K562 (cell line): ENCODE measurements around the gene WASF2. TPM values are rescaled to one million over a fixed set of nuclear protein-coding genes. Genes with fewer than 3 reads are reported as not detected.
A peak's percentile ranks its signal among the peaks of the same experiment; 100 is the strongest.

Experiments
- BCOR ChIP-seq: fragments of 450-650 bp; IDR thresholded peaks from 2 replicates; pipeline ENCODE4 v1.6.1; 2016
- CBX3 ChIP-seq, 2 experiments: IDR thresholded peaks; 1 replicate in 1 of 2; 2 replicates in 1 of 2; pipeline ENCODE4 v1.6.1; 2012; ENCODE audit warnings: inconsistent platforms in 2 of 2, low read length in 2 of 2, borderline replicate concordance in 1 of 2, control low read depth in 1 of 2
- CXXC5 ChIP-seq: fragments of 250-450 bp; sonication (Bioruptor Pico); IDR thresholded peaks from 2 replicates; pipeline ENCODE4 v1.8.0; 2022; ENCODE audit warnings: inconsistent platforms, mild to moderate bottlenecking, moderate library complexity
- EP300 ChIP-seq: IDR thresholded peaks from 2 replicates; pipeline ENCODE4 v1.6.1; 2012; ENCODE audit warnings: low read length, improper control_type of control experiment
- FOXK2 ChIP-seq, 2 experiments: fragments of 450-650 bp; IDR thresholded peaks in 1 of 2; conservative IDR thresholded peaks in 1 of 2; 2 replicates each; pipeline ENCODE4 v1.6.1; 2016; ENCODE audit warnings: low read depth in 2 of 2, mild to moderate bottlenecking in 1 of 2
- FOXM1 ChIP-seq, 2 experiments: fragments of 450-650 bp in 1 of 2; sonication (generic) in 1 of 2; formaldehyde crosslinking in 1 of 2; IDR thresholded peaks; 2 replicates each; pipeline versions ENCODE4 v1.6.1 to v1.9.0; 2017 to 2022; ENCODE audit warnings: low read depth in 2 of 2, mild to moderate bottlenecking in 2 of 2, missing genetic modification reagents in 1 of 2, moderate library complexity in 1 of 2
- GABPA ChIP-seq: fragments of 200-800 bp; sonication (Bioruptor generic); conservative IDR thresholded peaks from 2 replicates; pipeline ENCODE4 v1.6.1; 2016; ENCODE audit warnings: low read depth, missing genetic modification characterization, missing compliant biosample characterization
- HNRNPL ChIP-seq: fragments of 200-400 bp; formaldehyde crosslinking; IDR thresholded peaks from 2 replicates; pipeline ENCODE4 v1.6.1; 2017; ENCODE audit warnings: low read depth, mild to moderate bottlenecking, low read length
- KHSRP ChIP-seq: fragments of 450-650 bp; IDR thresholded peaks from 2 replicates; pipeline ENCODE4 v1.6.1; 2017
- KLF1 ChIP-seq: fragments of 450-650 bp; IDR thresholded peaks from 2 replicates; pipeline ENCODE4 v1.6.1; 2016; ENCODE audit warnings: missing genetic modification characterization, missing compliant biosample characterization
- MECOM ChIP-seq: fragments of 250-450 bp; sonication (Bioruptor Pico); IDR thresholded peaks from 2 replicates; pipeline ENCODE4 v1.8.0; 2022; ENCODE audit warnings: inconsistent platforms
- MYNN ChIP-seq, 2 experiments: sonication (generic); formaldehyde crosslinking in 1 of 2; IDR thresholded peaks; 2 replicates each; pipeline versions ENCODE4 v1.5.0 to v1.6.1; 2016 to 2020; ENCODE audit warnings: antibody characterized with exemption in 1 of 2, missing genetic modification reagents in 1 of 2
- PTBP1 ChIP-seq: fragments of 200-400 bp; formaldehyde crosslinking; IDR thresholded peaks from 2 replicates; pipeline ENCODE4 v1.6.1; 2017; ENCODE audit warnings: low read depth, low read length
- TRIM28 ChIP-seq: fragments of 450-650 bp; IDR thresholded peaks from 2 replicates; pipeline ENCODE4 v1.6.1; 2017
- ZC3H11A ChIP-seq: IDR thresholded peaks from 2 replicates; pipeline ENCODE4 v1.6.1; 2012; ENCODE audit warnings: low read depth, low read length, improper control_type of control experiment
- ZKSCAN3 ChIP-seq: fragments of 250-450 bp; sonication (Bioruptor Pico); IDR thresholded peaks from 2 replicates; pipeline ENCODE4 v1.4.0; 2020
- polyA plus RNA-seq, 8 experiments: library from polyadenylated mRNA; depleted of rRNA in 4 of 8; stranded (reverse) in 5 of 8; unstranded in 3 of 8; fragments of >200 nt; fragmentation: Nextera tagmentation in 2 of 8; fragmentation: Illumina TruSeq in 1 of 8; extraction: Ambion mirVana in 2 of 8; extraction: Trizol in 1 of 8; gene quantifications; 2 replicates each; pipeline versions ENCODE4 v1.2.1 to v1.2.3, GENCODE V29; 2011 to 2014; ENCODE audit warnings: inconsistent platforms in 1 of 8, missing spikeins in 1 of 8
- total RNA-seq, 7 experiments: library from RNA; depleted of rRNA in 6 of 7; stranded (reverse); fragments of >200 nt in 6 of 7; fragmentation: Illumina TruSeq in 2 of 7; extraction: Trizol in 2 of 7; gene quantifications; 2 replicates each; pipeline versions ENCODE4 v1.2.1 to v1.2.3, GENCODE V29; 2011 to 2021; ENCODE audit warnings: low replicate concordance in 1 of 7
- TF ChIP-seq, protein P1 (sequence below): fragments of 450-650 bp; IDR thresholded peaks from 2 replicates; pipeline ENCODE4 v1.6.1; 2016; ENCODE audit warnings: borderline replicate concordance
- TF ChIP-seq, protein P2 (sequence below): fragments of 250-450 bp; sonication (Bioruptor Pico); IDR thresholded peaks from 2 replicates; pipeline ENCODE4 v1.4.0; 2020
- TF ChIP-seq, protein P3 (sequence below): fragments of 250-450 bp; sonication (Bioruptor Pico); IDR thresholded peaks from 2 replicates; pipeline ENCODE4 v1.5.1; 2021; ENCODE audit warnings: mild to moderate bottlenecking
- TF ChIP-seq, protein P4 (sequence below), 2 experiments: fragments of 450-650 bp; IDR thresholded peaks; 2 replicates each; pipeline ENCODE4 v1.6.1; 2018; ENCODE audit warnings: mild to moderate bottlenecking in 2 of 2, low read depth in 1 of 2; ENCODE audit not compliant: partially characterized antibody in 2 of 2

The WASF2 gene
- total and polyA plus RNA-seq, 9 of the 15 experiments (the other 6 are each of a cell fraction or from before 2014, with no cell fraction given): 8.2 to 163 (median 31.2) TPM

DNA sequence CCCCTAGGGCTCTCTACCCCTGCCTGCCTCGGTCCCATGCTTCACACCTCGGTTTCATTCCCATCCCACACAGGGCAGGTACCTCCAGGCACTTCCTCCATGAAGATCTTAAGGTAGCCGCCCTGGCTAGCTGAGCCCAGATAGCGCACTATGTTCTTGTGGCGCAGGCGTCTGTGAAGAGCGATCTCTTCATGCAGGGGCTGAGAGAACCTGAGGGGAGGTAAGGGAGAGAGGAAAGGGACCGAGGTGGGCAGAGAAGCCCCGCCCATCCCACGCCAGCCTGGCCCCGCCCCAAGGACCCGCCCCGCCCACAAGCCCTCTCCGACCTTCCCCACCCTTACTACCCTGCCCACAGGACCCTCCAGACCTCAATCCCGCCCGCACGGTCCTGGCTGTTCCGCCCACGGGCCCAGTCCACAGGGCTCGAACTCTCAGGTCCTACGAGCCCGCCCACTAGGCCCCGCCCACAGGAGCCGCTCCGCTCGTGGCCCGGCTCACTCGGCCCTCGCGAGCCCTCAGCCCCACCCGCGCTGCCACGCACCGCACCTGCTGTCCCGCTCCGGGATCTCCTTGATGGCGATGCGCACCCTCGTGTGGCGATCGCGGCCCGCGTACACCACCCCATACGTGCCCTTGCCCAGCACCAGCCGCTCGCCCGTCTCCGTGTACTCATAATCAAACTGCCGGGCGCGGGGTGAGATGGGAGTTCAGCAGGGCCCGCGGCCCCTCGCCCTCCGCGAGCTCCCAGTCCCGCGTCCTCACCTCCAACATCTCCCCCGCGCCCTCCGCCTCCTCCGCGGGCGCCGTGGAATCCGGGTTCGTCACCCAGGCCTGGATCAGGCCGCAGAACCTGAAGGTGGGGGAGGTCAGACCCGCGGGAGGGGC, 129.6 kb downstream of the WASF2 start (continued):
- TF ChIP-seq HNRNPL (peak; percentile 80), BCOR (no peak), MYNN (IDR thresholded peaks at IDR 0.05) (no peak), MYNN (CRISPR knock-in tag; IDR thresholded peaks at IDR 0.05) (no peak), FOXK2 (conservative IDR thresholded peaks at IDR 0.05 in 1 of 2, IDR thresholded peaks at IDR 0.05 in 1 of 2; ENCODE audit: low read depth in 2 of 2) (no peak), ZC3H11A (no peak), MECOM (no peak), ZKSCAN3 (no peak), KLF1 (tag) (no peak), TRIM28 (no peak), CBX3 (IDR thresholded peaks at IDR 0.05; ENCODE audit: borderline replicate concordance in 1 of 2, low read length in 2 of 2) (no peak), FOXM1 (IDR thresholded peaks at IDR 0.05; ENCODE audit: low read depth) (no peak), FOXM1 (CRISPR knock-in tag; IDR thresholded peaks at IDR 0.05; ENCODE audit: low read depth) (no peak), GABPA (tag) (no peak), KHSRP (no peak), CXXC5 (CRISPR knock-in tag) (0 out of 2 replicates have a peak, but pooled peaks have one; percentile 11), PTBP1 (no peak), EP300 (no peak)
- TF ChIP-seq, protein P1, sequence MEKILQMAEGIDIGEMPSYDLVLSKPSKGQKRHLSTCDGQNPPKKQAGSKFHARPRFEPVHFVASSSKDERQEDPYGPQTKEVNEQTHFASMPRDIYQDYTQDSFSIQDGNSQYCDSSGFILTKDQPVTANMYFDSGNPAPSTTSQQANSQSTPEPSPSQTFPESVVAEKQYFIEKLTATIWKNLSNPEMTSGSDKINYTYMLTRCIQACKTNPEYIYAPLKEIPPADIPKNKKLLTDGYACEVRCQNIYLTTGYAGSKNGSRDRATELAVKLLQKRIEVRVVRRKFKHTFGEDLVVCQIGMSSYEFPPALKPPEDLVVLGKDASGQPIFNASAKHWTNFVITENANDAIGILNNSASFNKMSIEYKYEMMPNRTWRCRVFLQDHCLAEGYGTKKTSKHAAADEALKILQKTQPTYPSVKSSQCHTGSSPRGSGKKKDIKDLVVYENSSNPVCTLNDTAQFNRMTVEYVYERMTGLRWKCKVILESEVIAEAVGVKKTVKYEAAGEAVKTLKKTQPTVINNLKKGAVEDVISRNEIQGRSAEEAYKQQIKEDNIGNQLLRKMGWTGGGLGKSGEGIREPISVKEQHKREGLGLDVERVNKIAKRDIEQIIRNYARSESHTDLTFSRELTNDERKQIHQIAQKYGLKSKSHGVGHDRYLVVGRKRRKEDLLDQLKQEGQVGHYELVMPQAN: no peak
- TF ChIP-seq, protein P2, sequence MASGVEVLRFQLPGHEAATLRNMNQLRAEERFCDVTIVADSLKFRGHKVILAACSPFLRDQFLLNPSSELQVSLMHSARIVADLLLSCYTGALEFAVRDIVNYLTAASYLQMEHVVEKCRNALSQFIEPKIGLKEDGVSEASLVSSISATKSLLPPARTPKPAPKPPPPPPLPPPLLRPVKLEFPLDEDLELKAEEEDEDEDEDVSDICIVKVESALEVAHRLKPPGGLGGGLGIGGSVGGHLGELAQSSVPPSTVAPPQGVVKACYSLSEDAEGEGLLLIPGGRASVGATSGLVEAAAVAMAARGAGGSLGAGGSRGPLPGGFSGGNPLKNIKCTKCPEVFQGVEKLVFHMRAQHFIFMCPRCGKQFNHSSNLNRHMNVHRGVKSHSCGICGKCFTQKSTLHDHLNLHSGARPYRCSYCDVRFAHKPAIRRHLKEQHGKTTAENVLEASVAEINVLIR (CRISPR knock-in tag): no peak
- TF ChIP-seq, protein P3, sequence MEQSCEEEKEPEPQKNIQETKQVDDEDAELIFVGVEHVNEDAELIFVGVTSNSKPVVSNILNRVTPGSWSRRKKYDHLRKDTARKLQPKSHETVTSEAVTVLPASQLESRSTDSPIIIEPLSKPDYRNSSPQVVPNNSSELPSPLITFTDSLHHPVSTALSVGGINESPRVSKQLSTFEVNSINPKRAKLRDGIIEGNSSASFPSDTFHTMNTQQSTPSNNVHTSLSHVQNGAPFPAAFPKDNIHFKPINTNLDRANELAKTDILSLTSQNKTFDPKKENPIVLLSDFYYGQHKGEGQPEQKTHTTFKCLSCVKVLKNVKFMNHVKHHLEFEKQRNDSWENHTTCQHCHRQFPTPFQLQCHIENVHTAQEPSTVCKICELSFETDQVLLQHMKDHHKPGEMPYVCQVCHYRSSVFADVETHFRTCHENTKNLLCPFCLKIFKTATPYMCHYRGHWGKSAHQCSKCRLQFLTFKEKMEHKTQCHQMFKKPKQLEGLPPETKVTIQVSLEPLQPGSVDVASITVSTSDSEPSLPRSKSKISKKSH (CRISPR knock-in tag): no peak
- TF ChIP-seq, protein P4, sequence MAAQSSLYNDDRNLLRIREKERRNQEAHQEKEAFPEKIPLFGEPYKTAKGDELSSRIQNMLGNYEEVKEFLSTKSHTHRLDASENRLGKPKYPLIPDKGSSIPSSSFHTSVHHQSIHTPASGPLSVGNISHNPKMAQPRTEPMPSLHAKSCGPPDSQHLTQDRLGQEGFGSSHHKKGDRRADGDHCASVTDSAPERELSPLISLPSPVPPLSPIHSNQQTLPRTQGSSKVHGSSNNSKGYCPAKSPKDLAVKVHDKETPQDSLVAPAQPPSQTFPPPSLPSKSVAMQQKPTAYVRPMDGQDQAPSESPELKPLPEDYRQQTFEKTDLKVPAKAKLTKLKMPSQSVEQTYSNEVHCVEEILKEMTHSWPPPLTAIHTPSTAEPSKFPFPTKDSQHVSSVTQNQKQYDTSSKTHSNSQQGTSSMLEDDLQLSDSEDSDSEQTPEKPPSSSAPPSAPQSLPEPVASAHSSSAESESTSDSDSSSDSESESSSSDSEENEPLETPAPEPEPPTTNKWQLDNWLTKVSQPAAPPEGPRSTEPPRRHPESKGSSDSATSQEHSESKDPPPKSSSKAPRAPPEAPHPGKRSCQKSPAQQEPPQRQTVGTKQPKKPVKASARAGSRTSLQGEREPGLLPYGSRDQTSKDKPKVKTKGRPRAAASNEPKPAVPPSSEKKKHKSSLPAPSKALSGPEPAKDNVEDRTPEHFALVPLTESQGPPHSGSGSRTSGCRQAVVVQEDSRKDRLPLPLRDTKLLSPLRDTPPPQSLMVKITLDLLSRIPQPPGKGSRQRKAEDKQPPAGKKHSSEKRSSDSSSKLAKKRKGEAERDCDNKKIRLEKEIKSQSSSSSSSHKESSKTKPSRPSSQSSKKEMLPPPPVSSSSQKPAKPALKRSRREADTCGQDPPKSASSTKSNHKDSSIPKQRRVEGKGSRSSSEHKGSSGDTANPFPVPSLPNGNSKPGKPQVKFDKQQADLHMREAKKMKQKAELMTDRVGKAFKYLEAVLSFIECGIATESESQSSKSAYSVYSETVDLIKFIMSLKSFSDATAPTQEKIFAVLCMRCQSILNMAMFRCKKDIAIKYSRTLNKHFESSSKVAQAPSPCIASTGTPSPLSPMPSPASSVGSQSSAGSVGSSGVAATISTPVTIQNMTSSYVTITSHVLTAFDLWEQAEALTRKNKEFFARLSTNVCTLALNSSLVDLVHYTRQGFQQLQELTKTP (IDR thresholded peaks at IDR 0.05; ENCODE audit: low read depth in 1 of 2, partially characterized antibody in 2 of 2): no peak
